Measurements from ENCODE around the gene TNNT2.

TNNT2 gene

DNA sequence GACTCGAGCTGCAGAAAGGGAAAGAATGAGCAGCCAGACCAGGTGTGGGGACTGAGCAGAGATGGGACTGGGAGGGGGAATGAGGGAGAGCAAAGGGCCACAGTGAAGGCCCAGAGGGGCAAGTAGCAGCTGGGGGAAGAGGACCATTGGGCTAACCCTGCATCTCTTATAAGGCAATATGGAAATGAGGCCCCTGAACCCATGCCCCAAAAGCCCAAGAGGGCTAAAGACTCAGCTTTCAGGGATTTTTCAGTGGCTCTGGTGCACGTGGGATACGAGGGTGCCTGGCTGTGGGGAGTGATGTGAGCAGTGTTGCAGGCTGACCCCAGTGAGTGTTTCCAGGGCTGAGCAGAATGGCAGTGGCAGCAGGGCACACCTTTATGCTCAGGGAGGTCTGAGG, 44.5 kb upstream of the TNNT2 start:
- no peak for DNase-seq (ENCODE audit: extremely low read depth, insufficient read length)
- TF ChIP-seq, protein P1, sequence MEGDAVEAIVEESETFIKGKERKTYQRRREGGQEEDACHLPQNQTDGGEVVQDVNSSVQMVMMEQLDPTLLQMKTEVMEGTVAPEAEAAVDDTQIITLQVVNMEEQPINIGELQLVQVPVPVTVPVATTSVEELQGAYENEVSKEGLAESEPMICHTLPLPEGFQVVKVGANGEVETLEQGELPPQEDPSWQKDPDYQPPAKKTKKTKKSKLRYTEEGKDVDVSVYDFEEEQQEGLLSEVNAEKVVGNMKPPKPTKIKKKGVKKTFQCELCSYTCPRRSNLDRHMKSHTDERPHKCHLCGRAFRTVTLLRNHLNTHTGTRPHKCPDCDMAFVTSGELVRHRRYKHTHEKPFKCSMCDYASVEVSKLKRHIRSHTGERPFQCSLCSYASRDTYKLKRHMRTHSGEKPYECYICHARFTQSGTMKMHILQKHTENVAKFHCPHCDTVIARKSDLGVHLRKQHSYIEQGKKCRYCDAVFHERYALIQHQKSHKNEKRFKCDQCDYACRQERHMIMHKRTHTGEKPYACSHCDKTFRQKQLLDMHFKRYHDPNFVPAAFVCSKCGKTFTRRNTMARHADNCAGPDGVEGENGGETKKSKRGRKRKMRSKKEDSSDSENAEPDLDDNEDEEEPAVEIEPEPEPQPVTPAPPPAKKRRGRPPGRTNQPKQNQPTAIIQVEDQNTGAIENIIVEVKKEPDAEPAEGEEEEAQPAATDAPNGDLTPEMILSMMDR (IDR thresholded peaks at IDR 0.05; ENCODE audit: insufficient read depth, low read length, poor library complexity, severe bottlenecking), result no peak
- Histone ChIP-seq H3K36me3 (ENCODE audit: control insufficient read depth, insufficient read depth, low read length) (no peaks in the 10 kb centered on the region), H3K27me3 (replicated peaks; ENCODE audit: control insufficient read depth, insufficient read depth, low read length) (no peaks in the 10 kb centered on the region; the same call in 1 of the 2 replicates), H3K4me3 (replicated peaks; ENCODE audit: low read depth, low read length) (no peak overlapping the region)

DNA sequence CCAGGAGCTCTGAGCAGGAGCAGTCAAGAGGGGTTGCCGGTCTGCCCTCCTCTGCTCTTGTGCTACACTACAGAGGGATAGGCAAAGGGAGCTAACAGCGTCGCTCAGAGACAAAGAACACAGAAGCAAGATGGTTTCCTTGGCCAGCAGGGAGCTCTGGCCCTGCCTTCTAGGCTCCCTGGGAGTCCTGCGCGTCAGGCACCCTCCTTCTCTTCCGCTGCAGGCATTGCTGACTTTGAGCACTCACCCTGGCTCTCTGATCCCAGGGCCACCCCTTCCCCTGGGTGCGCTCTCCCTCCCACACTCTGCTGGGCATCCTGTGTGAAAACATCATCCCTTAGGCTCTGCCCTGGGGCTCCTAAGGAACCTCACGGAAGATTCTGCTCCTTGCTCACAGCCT, 43.6 kb upstream of the TNNT2 start:
- no peak for DNase-seq (ENCODE audit: extremely low read depth, insufficient read length)
- Histone ChIP-seq H3K36me3 (ENCODE audit: control insufficient read depth, insufficient read depth, low read length) (no peaks in the 10 kb centered on the region), H3K27me3 (replicated peaks; ENCODE audit: control insufficient read depth, insufficient read depth, low read length) (no peaks in the 10 kb centered on the region; the same call in 1 of the 2 replicates), H3K4me3 (replicated peaks; ENCODE audit: low read depth, low read length) (no peak overlapping the region)
- TF ChIP-seq, protein P1 (IDR thresholded peaks at IDR 0.05; ENCODE audit: insufficient read depth, low read length, poor library complexity, severe bottlenecking), result no peak

DNA sequence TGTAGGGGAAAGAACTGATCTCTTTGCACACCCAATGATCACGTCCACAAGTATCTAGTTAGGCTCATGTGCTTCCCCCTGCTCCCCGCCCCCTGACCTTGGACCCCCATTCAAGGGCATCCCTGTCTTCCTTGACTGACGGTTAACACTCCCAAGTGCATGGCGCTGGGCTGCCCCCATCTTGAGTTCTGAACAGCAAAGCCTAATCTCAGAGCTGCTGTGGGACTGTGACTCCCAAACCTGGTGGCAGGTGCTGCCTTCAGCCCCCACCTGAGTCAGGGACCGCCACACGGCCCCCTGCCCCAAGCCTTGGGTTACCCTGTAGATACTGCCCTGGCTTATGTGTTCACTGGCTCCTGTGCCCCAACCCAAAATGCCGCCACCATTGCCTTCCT, 43.1 kb upstream of the TNNT2 start:
- TF ChIP-seq, protein P1 (IDR thresholded peaks at IDR 0.05; ENCODE audit: insufficient read depth, low read length, poor library complexity, severe bottlenecking), result no peak
- Histone ChIP-seq H3K4me3 (replicated peaks; ENCODE audit: low read depth, low read length) (no peak overlapping the region), H3K27me3 (replicated peaks; ENCODE audit: control insufficient read depth, insufficient read depth, low read length) (no peaks in the 10 kb centered on the region; the same call in 1 of the 2 replicates), H3K36me3 (ENCODE audit: control insufficient read depth, insufficient read depth, low read length) (no peaks in the 10 kb centered on the region)
- DNase-seq (ENCODE audit: extremely low read depth, insufficient read length), result no peak

DNA sequence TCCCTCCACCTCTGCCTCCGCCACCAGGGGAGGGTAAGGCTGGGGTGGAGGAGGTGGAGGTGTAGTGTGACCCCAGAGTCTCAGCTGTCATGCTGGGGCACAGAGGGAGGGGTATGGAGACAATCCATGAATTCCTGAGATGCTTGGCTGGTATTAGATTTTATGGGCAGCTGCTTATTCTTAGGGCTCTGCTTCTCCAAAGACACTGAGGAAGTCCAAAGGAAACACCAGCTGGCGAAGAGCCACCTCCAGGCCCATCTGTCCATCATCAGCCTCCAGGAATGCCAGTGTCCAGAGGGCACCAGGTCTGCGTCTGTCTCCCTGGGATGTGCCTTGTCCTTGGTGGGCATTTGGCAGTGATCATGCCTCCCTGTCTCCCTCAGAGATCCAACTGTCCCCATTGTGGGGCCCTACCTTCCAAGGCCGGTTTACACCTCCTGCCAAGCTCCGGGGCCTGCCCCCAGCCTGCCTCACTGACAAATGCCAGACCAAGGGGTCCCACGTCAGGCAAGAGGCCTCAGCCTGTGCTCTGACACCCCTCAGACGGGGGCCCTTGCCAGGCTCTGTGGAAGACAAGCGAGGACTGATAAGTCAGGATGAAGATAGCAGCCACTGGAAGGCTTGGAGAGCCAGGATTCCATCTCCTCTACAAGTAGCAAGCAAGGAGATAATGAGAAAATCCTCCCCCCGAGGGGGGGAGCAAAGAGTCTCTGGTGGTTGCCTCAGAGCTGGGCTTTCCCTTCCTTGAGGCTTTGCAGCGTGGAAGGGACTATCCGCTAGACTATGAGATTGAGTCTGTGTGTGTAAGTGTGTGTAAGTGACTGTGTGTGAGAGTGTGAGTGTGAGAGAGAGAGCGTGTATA, 42.5 kb upstream of the TNNT2 start:
- no peaks in the 10 kb centered on the region; the same call in 1 of the 2 replicates for H3K27me3 ChIP-seq (replicated peaks; ENCODE audit: control insufficient read depth, insufficient read depth, low read length)
- TF ChIP-seq, protein P1 (IDR thresholded peaks at IDR 0.05; ENCODE audit: insufficient read depth, low read length, poor library complexity, severe bottlenecking), result no peak
- no peak overlapping the region for H3K4me3 ChIP-seq (replicated peaks; ENCODE audit: low read depth, low read length)
- no peaks in the 10 kb centered on the region for H3K36me3 ChIP-seq (ENCODE audit: control insufficient read depth, insufficient read depth, low read length)
- DNase-seq (ENCODE audit: extremely low read depth, insufficient read length), result no peak

DNA sequence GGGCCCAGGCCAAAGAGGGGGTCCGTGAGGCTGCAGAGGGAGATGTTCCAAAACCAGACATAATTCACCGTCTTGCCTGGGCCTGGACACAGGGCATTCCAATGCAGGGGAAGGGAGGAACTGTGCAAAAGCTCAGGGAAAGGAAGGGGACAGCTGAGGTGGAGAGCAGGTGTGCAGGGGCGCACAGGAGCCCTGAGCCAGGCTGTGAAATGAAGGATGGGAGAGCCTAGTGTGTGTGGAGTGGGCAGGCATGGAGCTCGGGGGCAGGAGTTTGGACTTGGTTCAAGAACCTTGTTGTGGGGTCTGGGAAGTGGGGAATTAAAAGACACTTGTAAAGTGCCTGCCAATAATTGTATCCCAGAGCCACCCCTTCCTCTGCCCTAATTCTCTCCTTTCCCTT, 41.8 kb upstream of the TNNT2 start:
- Histone ChIP-seq H3K27me3 (replicated peaks; ENCODE audit: control insufficient read depth, insufficient read depth, low read length) (no peaks in the 10 kb centered on the region; the same call in 1 of the 2 replicates), H3K4me3 (replicated peaks; ENCODE audit: low read depth, low read length) (no peak overlapping the region), H3K36me3 (ENCODE audit: control insufficient read depth, insufficient read depth, low read length) (no peaks in the 10 kb centered on the region)
- DNase-seq (ENCODE audit: extremely low read depth, insufficient read length), result no peak
- TF ChIP-seq, protein P1 (IDR thresholded peaks at IDR 0.05; ENCODE audit: insufficient read depth, low read length, poor library complexity, severe bottlenecking), result no peak

Measured in GM06990 (cell line).